GM19193 (cell line): ENCODE data around the gene ABLIM3.

Source experiments
- POLR2A ChIP-seq: IDR thresholded peaks from 4 replicates; pipeline ENCODE4 v1.6.1; 2011; ENCODE audit not compliant: insufficient read depth, insufficient read length; ENCODE audit errors: extremely low read depth

ABLIM3 gene

DNA sequence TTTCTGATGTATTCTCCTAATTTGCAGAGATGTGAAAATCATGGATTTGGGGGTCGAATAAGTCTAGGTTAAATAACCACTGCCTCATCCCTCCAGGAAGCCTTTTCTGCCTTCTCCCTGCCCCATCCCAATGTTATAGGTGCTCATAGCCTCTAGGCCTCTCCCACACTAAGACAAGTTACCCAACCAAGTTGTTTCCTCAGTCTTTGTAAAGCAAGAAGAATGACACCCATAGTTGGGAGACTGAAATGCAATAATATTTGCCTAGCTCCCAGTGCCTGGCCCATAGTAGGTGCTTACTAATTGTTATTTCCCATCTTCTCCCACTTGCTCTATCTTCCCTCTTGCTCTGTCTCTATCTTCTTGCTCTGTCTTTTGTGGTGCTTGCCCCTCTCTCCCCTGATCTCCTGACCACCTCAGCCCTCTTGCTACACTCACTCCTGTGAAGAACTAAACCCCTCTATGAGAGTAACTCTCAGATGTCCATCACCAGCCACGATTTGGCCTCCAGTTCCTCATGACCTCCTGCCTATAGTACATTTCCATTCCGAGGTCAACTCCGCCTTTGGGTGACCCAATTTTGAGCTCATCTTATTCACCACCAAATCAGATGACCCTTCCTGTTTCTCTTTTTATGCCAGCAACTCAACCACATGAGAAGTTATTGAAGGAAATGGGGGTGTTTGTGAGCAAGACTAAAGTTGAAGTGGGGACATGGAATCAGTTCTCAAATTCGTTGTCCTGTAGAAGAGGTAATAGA, 137.3 kb downstream of the ABLIM3 start:
- no peak for TF ChIP-seq POLR2A

DNA sequence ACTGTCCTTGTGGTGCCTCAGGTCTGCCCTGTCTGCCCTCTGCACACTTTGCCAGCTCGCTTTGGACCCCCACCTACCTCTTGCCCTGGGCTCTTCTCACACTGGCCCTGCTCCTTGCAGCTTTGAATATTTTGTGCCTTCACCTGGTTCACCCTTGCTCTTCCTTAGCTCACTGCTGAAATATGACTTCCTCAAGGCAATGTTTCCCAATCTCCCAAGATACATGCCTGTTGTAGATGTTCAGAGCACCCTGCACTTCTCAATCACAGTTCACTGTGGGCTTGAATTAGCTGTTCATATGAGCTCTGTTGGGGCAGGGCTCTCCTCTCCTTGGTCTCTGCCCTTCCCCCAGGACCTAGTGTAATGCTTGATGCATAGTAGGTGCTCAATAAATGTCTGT, 138.4 kb downstream of the ABLIM3 start:
- no peak for TF ChIP-seq POLR2A

DNA sequence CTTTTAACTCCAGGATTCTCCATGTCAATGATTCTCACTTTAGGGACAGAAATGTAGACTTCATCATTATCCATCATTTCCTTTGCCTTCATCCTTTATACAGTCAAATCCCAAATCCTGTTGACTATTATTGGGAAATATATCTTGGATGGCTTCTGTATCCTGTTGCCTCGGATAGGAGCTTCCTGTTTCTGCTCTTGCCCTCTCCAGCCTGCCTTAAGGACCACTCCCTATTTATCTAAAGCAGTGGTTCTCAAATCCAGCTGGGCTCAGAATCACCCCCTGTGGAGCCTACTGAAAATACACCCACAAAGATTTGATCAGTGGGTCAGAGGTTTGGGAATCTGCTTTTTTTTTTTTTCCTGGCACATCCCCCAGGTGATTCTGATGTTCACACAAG, 138.8 kb downstream of the ABLIM3 start:
- TF ChIP-seq POLR2A: no peak

DNA sequence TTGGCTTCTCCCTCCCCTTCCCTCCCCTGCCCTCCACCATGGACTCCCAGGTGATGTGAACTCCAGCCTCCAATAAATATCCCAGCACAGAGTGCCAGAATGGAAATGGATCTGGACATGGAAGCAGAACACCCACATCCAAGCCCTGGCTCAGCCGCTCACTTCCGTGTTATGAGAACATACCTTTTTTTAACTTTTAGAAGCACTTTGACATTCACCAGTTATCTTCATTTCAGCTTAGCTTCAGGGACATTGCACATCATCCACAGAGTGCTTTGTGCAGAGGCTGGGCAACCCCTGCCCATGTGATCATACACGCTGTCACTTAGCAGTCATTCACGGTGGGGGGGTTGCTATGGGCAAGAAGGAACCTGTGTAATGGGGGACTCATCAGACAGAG, 139.5 kb downstream of the ABLIM3 start:
- no peak for TF ChIP-seq POLR2A

DNA sequence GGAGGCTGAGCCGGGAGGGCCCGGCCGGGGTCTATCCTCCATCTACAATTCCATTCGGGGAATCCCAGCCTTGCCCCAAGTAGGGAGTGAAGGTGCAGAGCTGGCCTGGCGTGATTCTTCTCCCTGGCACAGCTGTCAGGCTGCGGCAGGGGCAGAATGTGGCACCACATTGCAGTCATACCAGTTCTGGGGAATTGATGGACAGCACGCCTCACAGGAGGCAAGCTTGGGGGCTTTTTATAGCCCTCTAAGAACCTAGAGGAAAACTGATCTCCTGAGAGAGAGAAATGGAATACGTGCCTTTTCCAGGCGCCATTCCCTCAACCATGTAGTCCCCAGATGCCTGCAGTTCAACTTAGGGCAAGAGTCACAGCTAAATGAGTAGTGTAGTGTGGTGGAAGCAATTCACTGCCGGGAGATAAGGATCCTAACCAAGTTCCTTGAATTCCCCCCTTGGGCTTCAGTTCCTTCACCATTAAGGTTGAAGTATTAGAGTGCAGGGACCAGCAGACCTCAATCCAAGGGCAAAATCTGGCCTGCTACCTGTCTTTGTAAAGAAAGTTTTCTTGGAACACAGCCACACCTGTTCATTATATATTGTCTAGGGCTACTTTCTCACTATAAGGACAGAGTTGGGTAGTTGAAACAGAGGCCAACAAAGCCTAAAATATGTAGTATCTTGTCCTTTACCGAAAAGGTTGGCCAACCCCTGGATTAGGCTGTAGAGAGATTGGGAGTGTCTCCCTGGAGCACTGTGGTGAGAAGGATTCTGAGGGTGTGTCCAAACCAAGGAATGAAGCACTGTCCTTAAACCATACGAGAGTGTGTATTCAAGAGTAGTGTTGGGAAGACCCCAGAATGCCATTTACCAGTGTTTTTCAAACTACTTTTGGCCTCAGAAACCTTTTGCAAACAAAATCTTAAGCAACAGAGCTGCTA, 141.0 kb downstream of the ABLIM3 start:
- no peak for TF ChIP-seq POLR2A

DNA sequence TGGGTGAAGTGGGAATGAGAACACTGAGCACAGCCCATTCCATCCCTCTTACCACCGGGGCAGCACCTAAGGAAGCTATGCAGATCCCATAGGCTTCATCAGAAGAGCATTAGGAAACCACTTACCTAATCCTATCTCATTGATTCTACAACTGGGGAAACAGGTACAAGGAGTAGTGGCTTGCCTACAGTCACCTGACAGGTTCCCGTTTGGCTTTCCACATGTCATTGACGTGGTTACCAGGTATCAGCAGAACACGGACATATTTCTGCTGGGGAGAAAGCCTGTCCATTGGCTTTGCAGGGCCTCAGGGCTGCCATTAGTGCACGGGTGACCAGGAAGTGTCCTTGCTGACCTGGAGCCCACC, 141.7 kb downstream of the ABLIM3 start:
- no peak for TF ChIP-seq POLR2A

DNA sequence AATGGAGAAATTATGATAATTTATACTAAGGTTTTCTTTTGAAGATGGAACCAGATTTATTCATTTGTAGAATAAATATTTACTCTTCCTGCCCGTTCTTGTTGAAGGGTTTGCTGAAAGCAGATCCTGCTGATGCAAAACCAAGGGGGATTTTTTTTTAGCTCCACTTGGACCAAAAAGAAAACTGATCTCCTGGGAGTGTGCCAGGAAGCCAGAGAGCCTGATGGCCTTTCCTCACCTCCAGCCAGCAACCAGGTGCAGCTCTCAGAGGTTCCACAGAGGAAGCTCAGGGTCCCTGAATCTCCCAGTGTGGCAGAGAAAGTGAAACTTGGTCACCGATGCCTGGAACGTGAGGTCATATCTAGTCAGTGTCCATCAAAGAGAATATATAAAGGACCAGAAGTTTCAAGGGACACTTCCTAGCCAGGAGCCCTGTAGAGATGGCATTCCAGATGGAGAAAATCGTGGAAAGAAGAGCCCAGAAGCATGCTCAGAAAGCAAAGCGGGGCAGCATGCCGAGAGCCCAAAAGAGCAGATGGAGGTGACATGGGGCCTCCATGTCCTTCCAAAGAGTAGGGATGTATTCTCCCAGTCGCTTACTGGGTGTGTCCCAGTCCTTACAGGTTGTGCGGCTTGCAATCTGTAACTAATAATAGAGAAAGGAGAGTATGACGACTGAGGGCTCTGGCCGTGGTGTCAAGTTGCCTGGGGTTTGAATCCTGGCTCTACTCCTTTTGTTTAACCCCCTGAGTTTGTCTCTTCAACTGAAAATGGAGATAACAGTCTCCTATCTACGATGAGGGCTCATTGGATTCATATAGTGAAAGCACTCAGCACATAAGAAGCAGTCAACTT, 142.6 kb downstream of the ABLIM3 start:
- no peak for TF ChIP-seq POLR2A

DNA sequence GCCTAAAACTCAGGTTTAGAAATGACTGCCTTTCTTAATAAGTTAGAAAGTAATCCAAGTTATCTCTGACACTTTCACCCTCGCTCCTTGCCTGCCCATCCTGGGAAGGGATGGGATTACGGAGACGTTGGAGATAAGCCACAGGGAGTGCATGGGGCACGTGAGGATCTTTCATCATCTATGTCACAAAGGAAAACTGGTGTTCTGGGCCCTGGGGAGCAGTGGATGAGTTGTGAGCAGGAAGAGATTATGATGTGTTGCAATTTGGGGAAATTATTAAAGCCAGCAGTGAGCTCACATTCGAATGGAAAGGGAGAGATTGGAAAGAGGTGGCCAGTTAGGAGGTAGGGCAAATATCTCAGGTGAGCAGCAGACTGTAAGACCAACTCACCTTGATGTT, 143.2 kb downstream of the ABLIM3 start:
- no peak for TF ChIP-seq POLR2A

DNA sequence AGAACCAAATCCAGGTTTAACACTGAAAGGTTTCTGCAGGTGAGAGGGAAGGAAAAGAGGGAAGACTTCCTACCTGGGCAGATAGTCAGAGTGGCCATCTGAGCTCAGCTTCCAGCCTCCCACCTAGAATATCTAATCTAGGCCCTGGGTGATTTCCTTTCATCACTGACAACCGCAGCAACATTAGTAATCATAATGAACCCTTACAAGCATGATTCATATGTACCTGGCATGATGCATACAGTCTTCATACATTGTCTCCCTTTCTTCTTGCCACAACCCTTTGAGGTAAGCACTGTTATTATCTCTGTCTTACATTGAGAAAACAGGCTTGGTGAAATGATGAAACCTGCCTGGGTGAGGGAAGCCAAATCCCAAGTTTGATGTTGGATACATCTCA, 143.9 kb downstream of the ABLIM3 start:
- TF ChIP-seq POLR2A: no peak

DNA sequence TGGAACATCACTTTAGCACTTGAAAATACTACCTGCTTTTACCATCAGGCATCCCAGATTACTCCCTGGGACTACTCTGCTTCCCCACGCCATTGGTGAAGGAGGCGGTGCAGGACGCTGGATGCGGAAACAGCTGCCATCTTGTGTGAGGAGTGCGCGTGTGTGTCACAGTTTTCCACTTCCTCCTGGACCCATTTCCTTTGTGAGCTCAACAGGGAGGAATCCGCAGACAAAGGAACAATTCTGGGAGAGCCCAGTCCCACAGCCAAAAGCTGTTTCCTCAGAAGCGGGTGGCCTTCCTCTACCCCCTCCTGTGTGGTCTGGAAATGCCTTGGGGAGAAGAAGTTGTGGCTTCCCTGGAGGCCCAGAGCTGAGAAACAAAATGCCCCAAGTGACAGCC, 147.1 kb downstream of the ABLIM3 start:
- TF ChIP-seq POLR2A: no peak

DNA sequence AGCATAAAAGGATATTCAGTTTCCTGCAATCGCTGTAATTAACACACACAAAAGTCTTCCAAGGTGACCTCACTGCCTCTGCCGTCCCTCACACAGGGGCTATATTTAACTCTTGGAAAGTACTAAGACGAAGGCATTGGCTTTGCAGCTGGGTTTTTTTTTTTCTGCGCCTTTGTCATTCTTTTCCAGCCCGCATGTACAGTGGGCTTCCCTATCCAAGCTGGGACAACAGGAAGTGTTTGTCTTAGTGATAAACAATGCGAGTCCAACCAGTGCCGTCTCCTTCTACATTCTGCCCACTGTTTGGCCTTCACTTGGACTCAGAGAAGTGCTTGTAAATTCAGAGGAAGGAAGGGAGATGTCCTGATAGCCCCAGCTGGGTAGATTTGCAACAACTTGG, 148.0 kb downstream of the ABLIM3 start:
- TF ChIP-seq POLR2A: no peak

DNA sequence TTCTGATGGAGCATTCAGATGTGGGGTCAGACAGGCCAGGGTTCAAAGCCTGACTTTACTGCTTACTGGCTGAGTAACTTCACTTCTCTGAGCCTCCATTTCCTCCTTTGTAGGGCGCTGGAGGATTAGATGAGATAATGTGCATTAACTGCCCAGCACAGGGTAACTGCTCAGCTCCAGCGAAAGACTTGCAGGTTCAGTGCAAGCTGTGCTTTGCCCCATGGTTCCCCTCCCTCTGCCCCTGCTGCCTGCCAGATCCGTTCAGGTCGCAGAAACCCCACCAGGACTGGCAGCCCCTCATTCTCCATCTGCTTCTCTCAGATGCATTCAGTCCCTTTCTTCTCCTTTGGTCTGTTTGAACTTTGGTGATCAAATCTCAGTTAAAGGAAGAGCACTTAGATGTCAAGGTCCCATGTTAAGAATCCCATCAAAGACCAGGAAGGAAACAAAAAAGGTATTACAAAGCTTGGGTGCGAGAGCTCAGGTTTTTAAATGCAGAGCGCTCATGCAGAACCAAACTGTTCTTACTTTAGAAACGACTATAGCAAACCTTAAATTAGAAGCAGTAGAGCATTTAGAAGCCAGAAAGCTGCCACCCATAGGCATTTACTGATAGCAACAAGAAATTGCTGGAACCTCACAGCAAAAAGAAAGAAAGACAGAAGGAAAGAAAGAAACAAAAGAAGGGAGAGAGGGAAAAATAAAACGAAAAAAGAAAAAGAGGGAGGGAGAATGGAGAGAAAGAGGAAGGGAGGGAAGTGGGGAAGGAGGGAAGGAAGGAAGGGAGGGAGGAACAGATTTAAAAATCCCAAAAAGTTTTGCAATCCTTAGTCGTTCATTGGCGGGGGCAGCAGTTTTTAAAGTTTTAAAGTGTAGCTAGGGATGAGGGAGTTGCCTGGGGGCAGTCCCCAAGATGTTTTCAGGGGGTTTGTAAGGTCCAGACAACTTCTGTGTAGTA, 153.9 kb downstream of the ABLIM3 start:
- TF ChIP-seq POLR2A: no peak

DNA sequence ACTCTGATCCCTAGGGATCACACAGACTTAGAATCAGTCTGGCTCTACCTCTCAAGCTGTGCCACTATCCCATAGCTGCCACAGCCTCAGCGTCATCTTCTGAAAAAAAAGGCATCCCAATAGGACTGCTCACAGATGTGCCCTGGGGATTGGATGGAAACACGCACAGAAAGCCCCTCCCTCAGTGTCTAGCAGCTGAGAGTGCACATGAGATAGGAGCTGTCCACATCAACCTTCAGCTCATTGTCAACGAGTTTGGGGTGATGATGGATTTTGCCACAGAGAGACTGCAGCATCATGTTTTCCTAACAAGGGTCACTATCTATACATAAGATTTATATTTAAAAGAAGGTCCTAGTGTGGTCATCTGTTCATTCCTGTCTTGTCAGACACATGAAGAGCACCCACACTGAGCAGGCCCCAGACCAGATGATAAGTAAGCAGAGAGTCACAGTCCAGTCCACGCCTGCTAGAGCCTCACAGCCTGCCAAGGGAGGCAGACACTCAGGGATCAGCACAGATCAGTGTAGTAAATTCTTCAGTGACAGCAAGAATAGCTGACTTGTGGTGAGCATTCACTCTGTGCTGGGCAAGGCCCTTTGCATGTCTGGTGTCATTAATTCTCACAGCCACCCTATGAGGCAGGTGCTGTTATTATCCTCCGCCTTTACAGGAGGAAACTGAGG, 156.2 kb downstream of the ABLIM3 start:
- no peak for TF ChIP-seq POLR2A

DNA sequence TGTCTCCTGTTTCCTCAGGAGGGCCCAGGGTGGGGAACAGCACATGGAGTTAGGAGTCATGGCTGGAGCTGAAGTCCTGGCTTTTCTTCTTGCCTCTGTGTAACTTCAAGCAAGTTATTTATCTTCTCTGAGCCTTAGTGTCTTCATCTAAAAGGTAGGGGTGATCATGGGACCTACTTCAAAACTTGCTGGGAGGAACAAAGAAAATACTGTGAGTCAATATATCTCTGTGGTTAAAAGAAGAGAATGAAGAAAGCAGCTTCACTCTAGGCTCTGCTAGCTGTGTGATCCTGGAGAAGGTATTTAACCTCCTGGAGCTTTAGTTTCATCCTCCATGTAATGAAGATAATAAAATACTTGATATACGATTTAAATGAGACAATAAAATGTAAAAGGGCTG, 156.9 kb downstream of the ABLIM3 start:
- TF ChIP-seq POLR2A: no peak

DNA sequence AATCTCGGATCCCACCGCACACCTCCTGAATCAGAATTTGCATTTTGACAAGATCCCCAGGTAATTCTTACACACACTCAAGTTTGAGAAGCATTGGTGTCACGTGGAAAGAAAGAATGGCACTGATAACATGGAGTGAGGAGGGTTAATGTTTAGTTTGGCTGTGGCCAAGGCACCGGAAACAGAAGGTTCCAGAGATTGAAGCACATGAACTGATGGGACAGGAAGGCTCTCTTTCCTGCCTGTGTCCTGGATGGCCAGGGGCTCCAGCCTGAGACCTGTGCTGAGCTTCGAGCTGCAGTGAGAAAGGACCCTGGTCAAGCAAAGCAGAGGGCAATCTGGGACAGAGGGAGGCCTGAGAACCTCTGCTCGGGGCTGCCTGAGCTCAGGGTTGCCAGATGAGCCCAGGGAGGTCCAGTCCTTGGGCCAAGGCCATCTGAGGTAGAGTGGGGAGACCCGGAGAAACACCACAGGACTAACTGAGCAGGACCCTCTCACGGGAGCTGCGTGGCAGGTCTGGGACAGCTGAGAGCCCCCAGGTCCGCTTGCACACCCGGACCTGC, 157.6 kb downstream of the ABLIM3 start:
- TF ChIP-seq POLR2A: no peak
